NAMALWA (cell line): ENCODE measurements around the gene MTTP.
"Not testable (repeated sequence)": the region's sequence is repeated elsewhere in the genome, so short reads cannot be mapped to it uniquely, and the experiment has no call there.

Experiments used
- DNase-seq: peaks from one replicate; pipeline ENCODE4 v3.0.0-alpha.2; 2015; ENCODE audit warnings: low spot score

MTTP gene

GRCh38 chr4:99574530-99575324, at the start of gene MTTP:
MTTP (plus strand) TSS chr4:99574824; CDS start chr4:99574910, 86 bp downstream.
- DNase-seq = peak; percentile 24

DNA sequence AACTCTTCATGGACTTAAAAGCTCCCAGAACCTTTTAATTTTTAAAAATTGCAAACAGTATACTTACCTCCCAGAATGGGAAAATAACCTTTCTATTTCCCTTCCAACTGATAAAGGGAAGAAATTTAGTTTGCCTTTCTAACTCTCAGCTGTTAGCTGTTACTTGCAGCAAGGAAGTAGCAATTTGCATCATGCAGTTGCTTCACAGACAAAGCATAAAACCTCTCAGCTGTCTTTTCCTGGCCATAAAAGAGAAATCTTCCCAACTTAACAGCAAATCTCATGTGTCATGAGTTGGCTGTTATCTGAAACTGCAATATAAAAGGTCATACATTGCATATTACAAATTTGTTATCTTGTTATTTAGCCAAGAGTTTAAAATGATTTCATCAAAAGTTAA, 45.4 kb upstream of the MTTP start:
- DNase-seq = no peak

GRCh38 chr4:99529956-99530355, 44.7 kb upstream of the MTTP start:
- DNase-seq = no peak

GRCh38 chr4:99534699-99535098, 39.9 kb upstream of the MTTP start:
- not testable (repeated sequence) for DNase-seq

DNA sequence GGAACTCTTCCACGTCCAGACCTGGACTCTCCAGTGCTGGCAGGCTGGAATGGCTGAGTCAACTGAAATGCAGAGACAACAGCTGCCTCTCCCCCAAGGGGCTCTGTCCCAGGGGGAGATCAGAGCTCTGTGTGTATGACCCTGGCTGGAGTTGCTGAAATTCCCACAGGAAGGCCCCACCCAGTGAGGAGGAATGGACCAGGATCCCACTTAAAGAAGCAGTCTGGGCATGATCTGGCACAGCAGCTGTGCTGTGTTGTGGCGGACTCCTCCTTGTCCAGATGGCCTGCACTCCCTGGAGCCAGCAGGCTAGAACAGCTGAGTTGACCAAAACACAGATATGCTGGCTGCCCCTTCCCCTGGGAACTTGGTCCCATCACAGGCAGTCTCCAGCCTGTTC, 38.4 kb upstream of the MTTP start:
- DNase-seq = no peak

DNA sequence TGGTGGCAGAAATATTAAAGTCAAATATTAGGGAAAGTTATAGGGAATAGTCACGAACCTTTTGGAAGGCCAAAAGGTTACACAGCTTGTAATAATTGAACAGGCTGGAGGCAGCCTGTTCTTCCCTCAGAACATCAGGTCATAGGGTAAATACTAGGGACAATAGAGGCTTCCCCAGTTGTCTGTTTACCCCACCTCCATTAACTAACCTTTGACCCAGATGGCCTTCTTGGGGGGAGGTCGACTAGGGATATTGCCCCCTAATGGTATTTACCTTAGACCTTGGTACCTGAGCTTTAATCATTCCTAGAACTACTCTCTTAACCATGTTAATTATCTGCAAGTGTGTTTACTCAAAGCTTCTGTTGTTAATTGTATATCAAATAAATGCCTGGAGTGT, 37.8 kb upstream of the MTTP start:
- no peak for DNase-seq

- DNase-seq = no peak
Observed at GRCh38 chr4:99537674-99538073, 37.0 kb upstream of the MTTP start.

DNA sequence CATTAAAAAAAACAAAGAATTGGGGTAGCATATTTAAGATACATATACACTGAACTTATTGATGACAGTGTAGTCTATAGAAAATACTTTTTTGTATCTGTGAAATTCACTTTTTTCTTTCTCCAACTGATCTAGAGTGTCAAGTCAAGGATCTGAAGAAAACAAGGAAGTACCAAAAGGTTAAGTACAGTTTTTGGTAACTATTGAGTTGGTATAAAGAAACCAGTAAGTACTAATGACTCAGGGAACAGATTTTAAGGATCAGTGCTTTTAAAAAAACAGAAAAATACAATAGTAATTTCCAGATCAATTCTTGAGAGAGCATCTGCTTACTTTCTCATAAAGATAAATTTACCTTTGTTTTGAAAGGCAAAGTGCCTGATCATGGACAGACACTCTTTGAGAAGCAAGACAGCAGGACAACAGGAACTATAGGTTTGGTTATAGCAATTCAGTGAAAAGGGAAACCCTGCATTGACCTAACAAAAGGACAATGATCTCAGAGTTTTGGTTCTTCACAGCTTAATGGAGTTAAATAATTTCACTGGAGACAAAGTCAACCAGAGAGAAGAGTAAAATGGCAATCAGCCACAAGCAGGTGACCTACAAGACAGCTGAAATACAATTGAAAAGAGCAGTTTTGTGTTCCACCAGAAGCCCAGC, 34.2 kb upstream of the MTTP start:
- no peak for DNase-seq

DNA sequence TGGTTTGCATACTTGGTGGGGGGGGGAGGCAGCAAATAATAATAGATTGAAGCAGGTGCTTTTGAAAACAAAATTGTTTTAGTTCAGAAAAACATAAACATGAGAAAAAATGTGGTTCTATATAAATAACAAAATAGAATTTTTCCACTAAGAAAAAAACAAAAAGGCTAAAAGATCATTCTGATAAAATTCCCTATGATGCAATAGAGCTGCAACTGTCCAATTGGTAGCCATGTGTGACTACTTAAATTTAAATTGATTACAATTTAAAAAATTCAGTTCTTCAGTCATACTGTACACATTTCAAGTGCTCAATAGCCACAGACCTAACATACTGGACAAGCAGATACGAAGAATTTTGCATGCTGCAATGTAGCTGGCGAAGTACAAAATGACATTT, 21.8 kb upstream of the MTTP start:
- DNase-seq = no peak

DNA sequence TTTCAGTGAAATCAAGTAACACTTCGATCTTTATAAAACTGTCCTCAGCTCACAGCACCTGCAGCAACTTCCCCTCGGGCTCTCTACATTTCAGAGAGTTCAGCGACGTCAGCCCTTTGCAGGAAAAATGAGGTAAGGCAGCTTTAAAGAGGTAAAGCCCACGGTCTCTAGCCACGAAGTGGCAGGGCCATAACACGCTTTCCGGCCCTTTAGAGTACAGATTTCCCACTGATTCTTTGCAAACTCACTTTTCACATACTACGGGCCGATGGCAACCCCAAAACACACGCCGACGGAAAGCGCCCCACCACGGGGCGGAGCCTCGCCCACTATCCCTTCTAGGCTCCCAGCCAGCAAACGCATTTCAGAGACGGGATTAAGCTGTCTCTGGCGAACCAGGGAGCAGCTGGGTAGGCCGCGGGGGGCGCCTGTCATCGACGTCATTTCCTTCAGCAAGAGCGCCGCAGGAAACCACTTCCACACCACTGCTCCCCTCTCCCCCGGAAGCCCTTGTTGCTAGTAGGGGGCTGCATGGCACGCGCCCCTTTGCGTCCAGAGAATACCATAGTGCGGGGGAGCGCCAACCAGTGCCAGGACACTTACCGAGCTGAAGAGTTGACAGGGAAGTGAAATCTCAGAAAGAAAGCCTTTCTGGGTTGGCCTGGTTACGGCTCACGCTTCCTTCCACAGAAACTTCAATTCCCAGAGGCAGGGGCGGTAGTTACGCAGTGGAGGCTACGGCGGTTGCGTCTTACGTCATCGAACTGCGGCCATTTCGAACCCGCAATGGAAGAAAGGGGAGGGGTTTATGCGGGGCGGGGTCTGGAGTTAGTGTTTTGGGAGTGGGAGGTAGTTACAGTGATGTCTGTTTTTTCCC, 11.1 kb upstream of the MTTP start, which contains the start of gene TRMT10A:
Gene TRMT10A, minus strand, starts transcription at position 730 of the 877 bp plus-strand sequence. CDS start 4,701 bp downstream, outside the sequence.
- DNase-seq = peak; percentile 97

DNA sequence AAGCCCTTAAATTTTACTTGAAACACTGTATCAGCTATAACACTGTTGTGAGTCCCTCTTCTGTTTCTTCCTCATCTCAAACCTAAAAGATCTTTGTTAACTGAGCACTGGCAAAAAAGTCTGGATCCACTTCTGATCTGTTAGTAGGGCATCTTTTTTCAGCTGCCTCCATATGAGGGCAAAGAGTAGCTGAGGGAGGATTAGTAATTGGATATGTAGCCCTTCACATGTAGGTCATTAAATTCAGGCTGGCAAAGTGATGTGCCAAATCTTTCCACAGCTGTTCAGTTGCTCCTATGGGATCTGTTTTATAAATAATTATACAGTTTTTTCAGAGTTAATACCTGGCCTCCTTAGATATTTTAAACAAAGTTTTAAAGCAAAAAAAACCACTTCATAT, 9.7 kb upstream of the MTTP start:
- DNase-seq = no peak

DNA sequence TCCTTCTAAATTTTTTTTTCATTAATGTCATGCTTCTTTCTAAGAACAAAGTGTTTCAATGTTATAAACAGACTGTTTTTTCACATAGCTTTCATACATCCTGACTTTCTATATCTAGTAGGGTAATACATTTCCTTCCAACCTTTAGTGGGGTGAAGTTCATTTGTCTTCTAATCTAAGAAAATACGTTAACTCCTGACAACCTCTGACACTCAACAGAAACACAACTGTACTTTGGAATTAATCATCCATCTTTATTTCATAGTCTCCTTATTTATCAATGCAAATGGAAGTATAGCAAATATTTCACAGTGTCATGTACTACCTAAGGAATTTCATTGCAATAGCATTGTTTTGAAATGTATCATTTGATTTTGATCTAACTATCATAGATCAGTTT, 2.7 kb upstream of the MTTP start:
- DNase-seq = no peak

- DNase-seq = no peak
Observed at GRCh38 chr4:99572527-99573240, 1.9 kb upstream of the MTTP start.

DNA sequence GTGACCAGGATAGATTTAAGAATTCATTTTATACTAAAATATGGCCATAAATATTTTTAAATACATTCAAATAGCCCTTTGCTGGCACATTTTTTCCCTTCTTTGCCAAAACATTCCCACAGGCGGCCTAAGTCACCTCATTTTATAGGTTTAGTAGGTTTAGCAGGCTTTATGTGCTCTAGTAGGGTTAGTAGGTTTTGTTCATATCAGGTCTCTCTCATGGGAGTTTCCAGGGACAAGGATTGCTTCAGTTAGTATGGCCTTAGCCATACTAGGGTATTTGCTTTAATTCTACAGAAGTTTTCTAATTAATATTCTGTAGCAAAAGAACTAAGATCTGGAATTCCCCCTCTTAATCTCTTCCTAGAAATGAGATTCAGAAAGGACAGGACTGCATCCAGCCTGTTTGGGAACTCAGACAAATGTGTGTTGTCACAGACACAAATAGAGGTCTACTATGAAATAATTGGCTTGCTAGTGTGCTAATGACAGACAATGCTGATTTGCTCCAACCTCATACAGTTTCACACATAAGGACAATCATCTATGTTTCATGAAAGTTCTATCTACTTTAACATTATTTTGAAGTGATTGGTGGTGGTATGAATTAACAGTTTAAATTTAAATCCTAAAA, 772 bp upstream of the MTTP start:
- DNase-seq = no peak

DNA sequence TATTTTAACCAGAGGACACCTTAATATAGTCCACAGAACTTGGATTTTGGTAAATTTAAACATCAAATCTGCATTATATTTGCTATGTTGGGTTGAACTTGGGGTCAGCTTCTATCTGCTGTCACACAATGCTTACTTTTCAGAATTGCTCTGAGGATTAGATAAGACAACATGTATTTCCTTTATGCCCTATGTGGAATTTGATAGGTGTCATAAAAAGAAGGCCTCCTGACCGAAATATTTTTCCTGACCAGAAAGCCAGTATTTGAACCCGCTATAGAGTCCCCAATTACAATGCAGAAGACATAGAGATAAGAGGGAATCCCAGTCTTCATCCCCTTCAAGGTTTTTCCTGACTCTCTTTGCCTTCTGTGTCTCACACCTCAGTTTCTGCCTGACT, 4.1 kb downstream of the MTTP start:
- DNase-seq = no peak

DNA sequence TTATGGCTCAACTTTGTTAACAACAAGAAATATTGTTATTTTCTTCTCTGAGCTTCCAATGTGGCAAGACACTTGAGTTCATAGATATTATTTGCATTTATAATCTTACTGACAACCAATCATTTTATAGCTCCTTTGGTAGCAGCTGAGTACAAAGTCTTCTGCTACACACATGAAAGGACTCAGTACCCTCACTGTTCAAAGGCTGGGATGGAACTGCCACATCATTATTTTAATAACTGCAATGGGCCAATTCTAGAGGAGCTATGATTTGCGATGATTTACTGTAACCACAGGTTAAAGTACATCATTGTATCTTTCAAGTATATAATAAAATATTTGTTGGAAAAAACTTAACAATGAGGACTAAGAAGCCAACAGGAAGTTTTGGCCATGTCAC, 10.9 kb downstream of the MTTP start:
- DNase-seq = no peak

DNA sequence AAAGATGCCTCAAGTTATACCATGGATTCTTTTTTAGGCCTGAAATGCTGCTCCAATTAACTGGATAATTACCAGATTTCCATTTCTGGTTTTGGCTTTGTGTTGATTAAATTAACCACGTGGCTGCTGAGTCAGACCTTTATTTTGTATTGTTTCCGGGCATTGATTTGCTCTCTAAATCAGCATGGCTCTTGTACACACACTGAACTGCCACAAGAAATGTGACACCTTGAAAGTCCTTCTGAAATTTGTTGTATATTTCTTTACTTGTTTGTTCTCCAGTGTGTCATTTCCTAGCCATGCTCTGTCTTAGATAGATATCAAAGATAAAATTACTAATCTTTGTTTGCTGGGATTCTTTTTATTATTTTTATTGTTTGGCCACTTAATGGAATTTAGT, 11.7 kb downstream of the MTTP start:
- no peak for DNase-seq

DNA sequence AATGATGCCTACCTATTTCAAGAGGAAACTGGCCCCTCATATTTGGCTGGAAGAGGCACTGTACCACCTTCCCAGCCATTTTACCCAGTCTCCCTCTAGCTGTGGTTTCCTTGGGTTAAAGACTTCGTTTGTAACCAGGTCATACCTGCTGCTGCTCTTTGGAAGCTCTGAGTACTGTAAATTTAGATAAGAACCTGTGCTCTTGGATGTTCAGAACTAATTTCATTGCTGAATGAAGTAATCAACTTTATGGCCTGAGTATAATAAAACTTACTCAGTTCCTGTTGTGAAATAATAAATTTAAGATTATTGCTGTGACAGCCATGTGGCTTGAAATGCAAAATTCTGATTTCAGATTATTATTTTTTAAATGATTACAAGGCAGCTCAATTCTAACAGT, 12.2 kb downstream of the MTTP start:
- no peak for DNase-seq

DNA sequence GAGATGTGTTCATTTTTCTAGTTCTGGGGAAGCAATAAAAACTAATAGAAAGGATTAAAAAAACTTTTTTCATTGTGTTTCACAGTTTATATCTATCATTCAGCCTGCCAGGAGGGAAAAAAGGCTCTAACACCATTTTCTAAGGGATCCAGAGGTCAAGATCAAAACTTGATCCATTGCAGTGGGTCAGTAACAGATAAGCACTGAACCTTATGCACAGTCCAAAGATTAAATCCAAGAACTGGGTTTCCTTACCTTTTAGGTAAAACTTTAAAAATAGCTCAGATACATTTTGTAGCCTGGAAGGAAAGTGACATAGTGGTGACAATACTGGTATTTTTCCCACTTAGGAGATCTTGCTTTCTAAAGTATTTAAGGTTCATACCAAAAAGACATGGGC, 12.7 kb downstream of the MTTP start:
- DNase-seq = no peak

- DNase-seq = no peak
Observed at GRCh38 chr4:99587803-99588202, 13.2 kb downstream of the MTTP start.

- DNase-seq = no peak
Observed at GRCh38 chr4:99591757-99592156, 17.1 kb downstream of the MTTP start.
